ENCODE results near the gene PDE8B. TPM values are rescaled to one million over a fixed set of nuclear protein-coding genes. Genes with fewer than 3 reads are reported as not detected.

PDE8B gene
- total RNA-seq, 4 donors from 2014 or later: 13.0 to 54.4 (median 27.3) TPM

DNA sequence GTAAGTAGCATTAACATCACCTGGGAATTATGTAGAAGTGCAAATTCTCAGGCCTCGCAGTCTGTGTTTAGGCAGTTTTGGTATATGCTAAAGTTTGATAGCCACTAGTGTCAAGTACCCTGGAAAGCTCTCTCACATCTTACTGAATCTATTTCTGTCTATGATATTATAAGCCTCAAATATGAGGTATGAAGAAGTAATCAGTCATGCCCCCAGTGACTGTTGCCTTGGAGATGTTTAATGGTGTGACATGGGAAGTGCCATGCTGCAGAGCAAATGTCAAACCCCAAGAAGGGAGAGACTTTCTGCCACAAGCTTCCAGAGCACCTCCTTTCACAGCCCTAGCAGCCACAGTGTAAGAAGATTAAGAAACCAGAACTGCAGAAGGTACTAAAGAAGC lies 9.8 kb upstream of the PDE8B start:
- Histone ChIP-seq H3K27me3 (no peaks in the 10 kb centered on the region), H3K9me3 (no peaks in the 10 kb centered on the region), H3K36me3 (no peaks in the 10 kb centered on the region), H3K4me3 (no peak overlapping the region), H3K4me1 (no peaks in the 10 kb centered on the region), H3K27ac (no peak overlapping the region)
- TF ChIP-seq, protein P1, sequence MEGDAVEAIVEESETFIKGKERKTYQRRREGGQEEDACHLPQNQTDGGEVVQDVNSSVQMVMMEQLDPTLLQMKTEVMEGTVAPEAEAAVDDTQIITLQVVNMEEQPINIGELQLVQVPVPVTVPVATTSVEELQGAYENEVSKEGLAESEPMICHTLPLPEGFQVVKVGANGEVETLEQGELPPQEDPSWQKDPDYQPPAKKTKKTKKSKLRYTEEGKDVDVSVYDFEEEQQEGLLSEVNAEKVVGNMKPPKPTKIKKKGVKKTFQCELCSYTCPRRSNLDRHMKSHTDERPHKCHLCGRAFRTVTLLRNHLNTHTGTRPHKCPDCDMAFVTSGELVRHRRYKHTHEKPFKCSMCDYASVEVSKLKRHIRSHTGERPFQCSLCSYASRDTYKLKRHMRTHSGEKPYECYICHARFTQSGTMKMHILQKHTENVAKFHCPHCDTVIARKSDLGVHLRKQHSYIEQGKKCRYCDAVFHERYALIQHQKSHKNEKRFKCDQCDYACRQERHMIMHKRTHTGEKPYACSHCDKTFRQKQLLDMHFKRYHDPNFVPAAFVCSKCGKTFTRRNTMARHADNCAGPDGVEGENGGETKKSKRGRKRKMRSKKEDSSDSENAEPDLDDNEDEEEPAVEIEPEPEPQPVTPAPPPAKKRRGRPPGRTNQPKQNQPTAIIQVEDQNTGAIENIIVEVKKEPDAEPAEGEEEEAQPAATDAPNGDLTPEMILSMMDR (IDR thresholded peaks at IDR 0.05): no peak
- no peak for TF ChIP-seq POLR2A (IDR thresholded peaks at IDR 0.05)
- no peak for DNase-seq
- intact Hi-C loops (cut with DNase I; ENCODE audit: low total_unique reads): no loop called here

- Histone ChIP-seq H3K27me3 (no peaks in the 10 kb centered on the region), H3K4me3 (no peak overlapping the region)
- intact Hi-C loops (cut with DNase I; ENCODE audit: low total_unique reads): no loop called here
These were observed 8.3 kb upstream of the PDE8B start for GRCh38 chr5:77202145-77202544.

GRCh38 chr5:77204967-77205366 lies 5.5 kb upstream of the PDE8B start:
- Histone ChIP-seq H3K27ac (no peak overlapping the region), H3K4me1 (no peaks in the 10 kb centered on the region), H3K36me3 (no peaks in the 10 kb centered on the region), H3K9me3 (no peaks in the 10 kb centered on the region), H3K4me3 (no peak overlapping the region), H3K27me3 (no peaks in the 10 kb centered on the region)
- DNase-seq: no peak
- intact Hi-C loops (cut with DNase I; ENCODE audit: low total_unique reads): no loop called here
- TF ChIP-seq, protein P1 (IDR thresholded peaks at IDR 0.05): no peak
- TF ChIP-seq POLR2A (IDR thresholded peaks at IDR 0.05): no peak

More at GRCh38 chr5:77202145-77202544, 8.3 kb upstream of the PDE8B start:
- Histone ChIP-seq H3K9me3 (no peaks in the 10 kb centered on the region), H3K27ac (no peak overlapping the region), H3K4me1 (no peaks in the 10 kb centered on the region), H3K36me3 (no peaks in the 10 kb centered on the region)
- TF ChIP-seq POLR2A (IDR thresholded peaks at IDR 0.05): no peak
- TF ChIP-seq, protein P1 (IDR thresholded peaks at IDR 0.05): no peak
- no peak for DNase-seq

DNA sequence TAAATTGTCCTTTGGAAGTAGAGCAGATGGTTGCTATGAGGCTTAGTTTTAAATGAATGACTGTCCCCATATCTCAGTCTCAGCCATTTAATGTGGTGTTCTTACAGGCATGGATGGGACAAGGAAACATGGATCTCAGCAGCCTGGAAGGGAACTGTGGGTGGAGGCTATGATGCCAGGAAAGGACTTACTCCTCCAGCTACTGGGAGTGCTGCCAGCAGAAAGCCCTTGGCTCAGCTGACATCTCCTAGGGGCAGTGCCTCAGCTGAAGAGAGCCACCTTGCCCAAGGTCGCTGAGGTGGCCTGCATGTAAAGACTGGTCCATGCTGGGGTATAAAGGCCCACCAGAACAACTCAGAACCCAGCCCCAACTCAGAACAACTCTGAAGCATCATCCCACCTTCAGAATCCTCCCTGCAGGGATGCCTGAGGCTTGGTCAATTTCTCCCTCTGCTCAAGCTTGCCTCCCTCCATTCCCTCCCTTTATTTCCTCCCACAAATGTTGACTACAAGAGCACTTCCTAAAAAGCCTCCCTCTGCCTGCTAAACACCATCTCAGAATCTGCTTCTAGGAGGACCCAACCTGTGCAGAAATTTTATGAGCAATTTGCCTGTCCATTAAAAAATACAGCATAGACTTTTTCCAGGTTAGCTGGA lies 1.8 kb upstream of the PDE8B start:
- peak; percentile 33 to 55 for DNase-seq
- Histone ChIP-seq H3K27me3 (no peaks in the 10 kb centered on the region), H3K36me3 (no peaks in the 10 kb centered on the region), H3K27ac (peak overlapping the region in 1 of 2 donors; percentile 83), H3K4me3 (no peak overlapping the region), H3K9me3 (no peaks in the 10 kb centered on the region), H3K4me1 (peaks cover 0 to 11% of the 10 kb centered on the region in 2 donors)
- intact Hi-C loops (cut with DNase I; ENCODE audit: low total_unique reads): no loop called here
- TF ChIP-seq, protein P1 (IDR thresholded peaks at IDR 0.05): no peak
- TF ChIP-seq POLR2A (IDR thresholded peaks at IDR 0.05): no peak

DNA sequence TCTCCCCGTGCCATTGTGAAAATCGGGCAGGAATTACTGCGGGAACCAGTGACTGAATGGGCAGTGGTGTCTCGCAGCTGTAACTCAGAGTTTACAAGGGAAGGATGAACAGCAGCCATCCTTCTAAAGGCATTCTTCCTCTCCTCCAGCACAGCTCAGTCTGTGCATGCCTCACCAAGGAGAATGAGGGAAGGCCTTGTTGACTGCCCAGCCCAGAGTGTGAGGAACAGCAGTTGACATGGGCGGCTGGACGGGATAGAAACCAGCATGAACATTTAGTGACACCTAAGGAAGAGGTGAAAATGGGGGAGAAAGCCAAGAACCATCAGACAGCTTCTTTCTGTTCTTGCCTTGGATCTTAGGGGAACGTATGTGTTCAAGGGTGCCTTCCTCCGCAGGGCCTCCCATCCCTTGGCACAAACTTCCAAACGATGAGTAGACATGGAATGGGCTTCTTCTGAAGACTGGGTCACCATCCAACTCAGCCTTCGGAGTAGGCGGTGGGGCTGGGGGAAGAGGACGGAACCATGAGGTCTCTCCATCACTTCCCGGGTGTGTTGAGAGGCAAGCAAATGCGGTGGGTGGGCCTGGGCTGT lies 887 bp upstream of the PDE8B start:
- DNase-seq: no peak
- Histone ChIP-seq H3K27ac (peak overlapping the region; percentile 67 to 83), H3K36me3 (no peaks in the 10 kb centered on the region), H3K27me3 (no peaks in the 10 kb centered on the region), H3K4me1 (peaks cover 0 to 11% of the 10 kb centered on the region in 2 donors), H3K4me3 (peak overlapping the region; percentile 41 to 76), H3K9me3 (no peaks in the 10 kb centered on the region)
- no peak for TF ChIP-seq POLR2A (IDR thresholded peaks at IDR 0.05)
- TF ChIP-seq, protein P1 (IDR thresholded peaks at IDR 0.05): no peak
- intact Hi-C loops (cut with DNase I; ENCODE audit: low total_unique reads): no loop called here
